DOHH2 (cell line): ENCODE measurements around the gene TNFSF15.

Experiments used
- H3F3A ChIP-seq: fragments of 200-600 bp; sonication (generic), shearing (Covaris generic); 2 replicates; pipeline ENCODE4 v1.6.0; 2016; ENCODE audit warnings: antibody characterized with exemption, mild to moderate bottlenecking; ENCODE audit not compliant: control insufficient read depth, insufficient read depth
- H3K27ac ChIP-seq: fragments of 200-600 bp; sonication (generic); 2 replicates; pipeline ENCODE4 v1.5.1; 2014; ENCODE audit warnings: low read depth, mild to moderate bottlenecking, low read length, moderate library complexity
- H3K27me3 ChIP-seq: fragments of 200-600 bp; sonication (generic); 2 replicates; pipeline ENCODE4 v1.6.1; 2014; ENCODE audit warnings: mild to moderate bottlenecking, low read length, mixed read lengths; ENCODE audit not compliant: control insufficient read depth
- H3K36me3 ChIP-seq: fragments of 200-600 bp; sonication (generic); 2 replicates; pipeline ENCODE4 v1.6.1; 2014; ENCODE audit warnings: mild to moderate bottlenecking, low read length, moderate library complexity, mixed read lengths; ENCODE audit not compliant: control insufficient read depth
- H3K4me1 ChIP-seq: fragments of 200-600 bp; sonication (generic); 2 replicates; pipeline ENCODE4 v1.6.1; 2014; ENCODE audit warnings: mild to moderate bottlenecking, low read length, mixed read lengths; ENCODE audit not compliant: control insufficient read depth
- H3K4me2 ChIP-seq: fragments of 200-600 bp; sonication (generic); 2 replicates; pipeline ENCODE4 v1.6.0; 2014; ENCODE audit warnings: mild to moderate bottlenecking, low read length, moderate library complexity
- H3K4me3 ChIP-seq: fragments of 200-600 bp; sonication (generic); 2 replicates; pipeline ENCODE4 v1.5.1; 2014; ENCODE audit warnings: mild to moderate bottlenecking, low read length, mixed read lengths
- H3K79me2 ChIP-seq: fragments of 200-600 bp; sonication (generic); 2 replicates; pipeline ENCODE4 v1.6.1; 2014; ENCODE audit warnings: mild to moderate bottlenecking, low read length, mixed read lengths; ENCODE audit not compliant: control insufficient read depth
- H3K9me2 ChIP-seq: fragments of 200-600 bp; sonication (generic); replicated peaks from 2 replicates; pipeline ENCODE4 v1.6.1; 2014; ENCODE audit warnings: mild to moderate bottlenecking, low read length, mixed read lengths; ENCODE audit not compliant: control insufficient read depth
- H3K9me3 ChIP-seq: fragments of 200-600 bp; sonication (generic); 2 replicates; pipeline ENCODE4 v1.6.1; 2014; ENCODE audit warnings: antibody characterized with exemption, low read length, mixed read lengths; ENCODE audit not compliant: control insufficient read depth, insufficient read depth
- H4K20me1 ChIP-seq: fragments of 200-600 bp; sonication (generic); 2 replicates; pipeline ENCODE4 v1.6.0; 2014; ENCODE audit warnings: low read depth, mild to moderate bottlenecking, antibody characterized with exemption, low read length, moderate library complexity; ENCODE audit not compliant: control insufficient read depth, insufficient read depth
- CTCF ChIP-seq: fragments of 200-600 bp; sonication (generic); IDR thresholded peaks from one replicate; pipeline ENCODE4 v1.5.1; 2014; ENCODE audit warnings: antibody characterized with exemption, mild to moderate bottlenecking, low read depth, low read length; ENCODE audit not compliant: poor library complexity, severe bottlenecking
- EZH2phosphoT487 ChIP-seq: fragments of 200-600 bp; sonication (generic); IDR thresholded peaks from 2 replicates; pipeline ENCODE4 v1.6.1; 2017; ENCODE audit warnings: borderline replicate concordance, mild to moderate bottlenecking, antibody characterized with exemption, low read length, moderate library complexity, mixed read lengths

TNFSF15 gene

GRCh38 chr9:114770991-114771390 is 34.8 kb downstream of the TNFSF15 start:
- no peaks in the 10 kb centered on the region for H3K9me2 ChIP-seq
- H3K4me3 ChIP-seq: no peak overlapping the region
- no peak overlapping the region for H3K27ac ChIP-seq
- H3F3A ChIP-seq: no peaks in the 10 kb centered on the region
- H4K20me1 ChIP-seq: no peaks in the 10 kb centered on the region
- H3K4me2 ChIP-seq: peak overlapping the region; percentile 18; the same call in 1 of the 2 replicates
- H3K36me3 ChIP-seq: no peaks in the 10 kb centered on the region
- no peaks in the 10 kb centered on the region for H3K79me2 ChIP-seq
- peaks cover 28% of the 10 kb centered on the region for H3K4me1 ChIP-seq
- TF ChIP-seq EZH2phosphoT487 (no peak), CTCF (no peak)
- no peaks in the 10 kb centered on the region for H3K9me3 ChIP-seq
- H3K27me3 ChIP-seq: no peaks in the 10 kb centered on the region

- no peak overlapping the region for H3K4me2 ChIP-seq
- no peak overlapping the region for H3K4me3 ChIP-seq
- no peaks in the 10 kb centered on the region for H3F3A ChIP-seq
- H3K9me2 ChIP-seq: no peaks in the 10 kb centered on the region
- no peaks in the 10 kb centered on the region for H3K36me3 ChIP-seq
- peaks cover 17% of the 10 kb centered on the region for H3K4me1 ChIP-seq
- H3K9me3 ChIP-seq: no peaks in the 10 kb centered on the region
- no peaks in the 10 kb centered on the region for H3K79me2 ChIP-seq
- no peaks in the 10 kb centered on the region for H4K20me1 ChIP-seq
- H3K27ac ChIP-seq: no peak overlapping the region
- TF ChIP-seq EZH2phosphoT487 (no peak), CTCF (no peak)
- H3K27me3 ChIP-seq: 0 out of 2 replicates have a peak, but pooled peaks cover 2% of the 10 kb centered on the region
Measured at GRCh38 chr9:114769624-114770023, 36.2 kb downstream of the TNFSF15 start.

- H3K4me2 ChIP-seq: no peak overlapping the region
- H3K36me3 ChIP-seq: no peaks in the 10 kb centered on the region
- H3K4me3 ChIP-seq: no peak overlapping the region
- TF ChIP-seq CTCF: no peak
- TF ChIP-seq EZH2phosphoT487: no peak
- no peak overlapping the region for H3K27ac ChIP-seq
- H3F3A ChIP-seq: no peaks in the 10 kb centered on the region
- H3K4me1 ChIP-seq: no peaks in the 10 kb centered on the region
- no peaks in the 10 kb centered on the region for H3K9me2 ChIP-seq
- no peaks in the 10 kb centered on the region for H3K9me3 ChIP-seq
- H4K20me1 ChIP-seq: no peaks in the 10 kb centered on the region
- H3K79me2 ChIP-seq: no peaks in the 10 kb centered on the region
- peaks cover 21% of the 10 kb centered on the region for H3K27me3 ChIP-seq
Measured at GRCh38 chr9:114763220-114763619, 42.6 kb downstream of the TNFSF15 start.
